DMS53 treated with DMSO at 0.1 percent for 48 hours (cell line): ENCODE measurements around the gene SLC44A3.

Source experiments
- DNase-seq: peaks from one replicate; lab custom pipeline; 2025; ENCODE audit not compliant: unreplicated experiment; lab: John Stamatoyannopoulos, UW

Gene SLC44A3

GRCh38 chr1:94872771-94873495 lies 52.8 kb downstream of the SLC44A3 start:
- no peak for DNase-seq

- peak; percentile 87 for DNase-seq
Measured at GRCh38 chr1:94873520-94874351, 53.6 kb downstream of the SLC44A3 start.

GRCh38 chr1:94874423-94874822 lies 54.3 kb downstream of the SLC44A3 start:
- no peak for DNase-seq

GRCh38 chr1:94875794-94876193 lies 55.6 kb downstream of the SLC44A3 start:
- no peak for DNase-seq

GRCh38 chr1:94876362-94876761 lies 56.2 kb downstream of the SLC44A3 start:
- DNase-seq, result no peak

GRCh38 chr1:94878329-94878728 lies 58.2 kb downstream of the SLC44A3 start:
- DNase-seq, result no peak

- DNase-seq, result no peak
Measured at GRCh38 chr1:94883691-94884090, 63.5 kb downstream of the SLC44A3 start.

GRCh38 chr1:94884106-94884505 lies 63.9 kb downstream of the SLC44A3 start:
- DNase-seq, result no peak

- no peak for DNase-seq
Measured at GRCh38 chr1:94884507-94884906, 64.3 kb downstream of the SLC44A3 start.

- DNase-seq, result no peak
Measured at GRCh38 chr1:94886361-94886760, 66.2 kb downstream of the SLC44A3 start.

GRCh38 chr1:94887106-94887505 lies 66.9 kb downstream of the SLC44A3 start:
- DNase-seq, result no peak

GRCh38 chr1:94887603-94888171 lies 67.5 kb downstream of the SLC44A3 start:
- DNase-seq, result no peak

GRCh38 chr1:94888201-94888600 lies 68.0 kb downstream of the SLC44A3 start:
- DNase-seq, result no peak

- no peak for DNase-seq
Measured at GRCh38 chr1:94892604-94893254, 72.6 kb downstream of the SLC44A3 start.

GRCh38 chr1:94894630-94895029 lies 74.5 kb downstream of the SLC44A3 start:
- DNase-seq, result no peak

- no peak for DNase-seq
Measured at GRCh38 chr1:94895518-94895917, 75.4 kb downstream of the SLC44A3 start.

GRCh38 chr1:94898491-94899385 lies 78.6 kb downstream of the SLC44A3 start:
- no peak for DNase-seq

GRCh38 chr1:94899756-94900155 lies 79.6 kb downstream of the SLC44A3 start:
- DNase-seq, result no peak

GRCh38 chr1:94901841-94902240 lies 81.7 kb downstream of the SLC44A3 start:
- DNase-seq, result no peak

GRCh38 chr1:94903280-94904009 lies 83.3 kb downstream of the SLC44A3 start:
- no peak for DNase-seq
